Right lobe of liver (tissue), 4 donors: ENCODE measurements around the gene GRIN3A.

Experiments used
- CTCF ChIP-seq, 4 donors: fragments of 200-600 bp in 3 of 4; fragments of 450-650 bp in 1 of 4; IDR thresholded peaks; one replicate each; pipeline versions ENCODE4 v1.5.1 to v1.8.0; 2016 to 2022; ENCODE audit warnings: antibody characterized with exemption in 4 of 4, mild to moderate bottlenecking in 2 of 4
- POLR2A ChIP-seq: fragments of 450-650 bp; IDR thresholded peaks from one replicate; pipeline ENCODE4 v1.6.1; 2017; ENCODE audit warnings: antibody characterized with exemption, mild to moderate bottlenecking
- donor health status: DM: no; HTN: no; CAD: no.
- donor health status: DM: no; HTN: no; CAD: no.
- donor health status: DM: no; HTN: yes; CAD: no.

DNA sequence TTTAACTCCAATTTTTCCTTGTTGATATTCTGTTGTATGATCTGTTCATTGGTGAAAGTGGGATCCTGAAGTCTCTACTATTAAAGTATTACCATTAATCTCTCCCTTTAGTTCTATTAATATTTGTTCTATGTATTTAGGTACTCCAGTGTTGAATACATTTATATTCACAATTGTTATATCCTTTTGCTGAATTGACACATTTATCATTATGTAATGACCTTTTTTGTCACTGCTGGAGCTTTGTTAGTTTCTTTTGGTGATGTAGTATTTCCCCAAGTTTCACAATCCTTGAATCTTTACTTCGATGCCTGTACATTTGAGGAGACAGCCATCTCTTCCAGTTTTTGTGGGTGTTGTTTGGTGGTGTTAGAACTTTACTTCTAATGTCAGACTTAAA is 90.0 kb downstream of the GRIN3A start:
- TF ChIP-seq CTCF (IDR thresholded peaks at IDR 0.05) (no peak), POLR2A (no peak)
